NCI-H2029 treated with DMSO at 0.1 percent for 48 hours (cell line): ENCODE data around the gene MLN.
A peak's percentile ranks its signal among the peaks of the same experiment; 100 is the strongest.

Experiments used
- DNase-seq: peaks from one replicate; lab custom pipeline; 2025; lab: John Stamatoyannopoulos, UW

Gene MLN

DNA sequence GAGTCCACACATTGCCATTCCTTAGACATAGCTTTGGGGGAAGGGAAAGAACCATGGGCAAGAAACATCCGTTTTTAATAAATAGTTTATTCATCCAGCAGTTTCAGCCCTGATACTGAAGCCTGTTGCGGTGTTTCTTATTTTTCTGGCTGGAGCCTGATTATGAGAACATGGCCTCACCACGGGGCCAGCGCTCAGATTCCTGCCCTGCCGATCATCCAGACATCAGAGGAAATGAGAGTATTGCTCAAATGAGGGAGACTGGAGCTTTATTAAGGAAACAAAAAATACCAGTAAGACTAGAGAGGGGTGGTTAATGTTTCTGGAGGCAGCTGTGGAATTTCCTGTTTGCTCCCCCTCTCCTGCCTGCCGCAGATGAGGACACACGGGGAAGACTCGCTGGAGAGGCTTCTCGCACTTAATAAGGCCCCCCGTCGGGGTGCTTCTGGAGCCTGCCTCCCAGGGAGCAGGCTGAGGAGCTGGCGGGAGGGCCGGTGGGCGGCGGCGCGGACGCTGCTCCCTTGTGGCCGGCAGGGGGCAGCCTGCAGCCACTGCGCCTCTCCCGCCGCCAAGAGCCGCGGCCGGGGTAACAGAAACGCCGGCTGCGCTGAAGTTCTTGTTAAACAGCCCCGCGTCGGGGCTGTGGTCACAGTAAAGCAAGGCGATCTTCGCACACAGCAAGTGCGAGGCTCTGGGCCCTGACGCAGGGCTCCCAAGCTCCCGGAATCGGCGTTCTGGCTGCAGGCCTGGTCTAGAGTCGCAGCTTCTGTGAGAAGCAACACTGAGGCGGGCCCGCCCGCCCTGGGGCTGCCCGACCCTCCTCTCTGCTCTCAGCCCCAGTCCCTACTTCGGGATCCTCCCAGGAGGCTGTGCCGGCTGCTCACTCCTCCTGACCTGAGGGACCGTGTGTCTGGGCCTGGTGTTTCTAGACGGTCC lies 32.4 kb downstream of the MLN start:
- DNase-seq: no peak

- no peak for DNase-seq
These were observed 33.0 kb downstream of the MLN start for GRCh38 chr6:33770833-33771145.

- no peak for DNase-seq
These were observed 33.5 kb downstream of the MLN start for GRCh38 chr6:33770124-33770832.

GRCh38 chr6:33769248-33769821 lies 34.5 kb downstream of the MLN start:
- DNase-seq: no peak

DNA sequence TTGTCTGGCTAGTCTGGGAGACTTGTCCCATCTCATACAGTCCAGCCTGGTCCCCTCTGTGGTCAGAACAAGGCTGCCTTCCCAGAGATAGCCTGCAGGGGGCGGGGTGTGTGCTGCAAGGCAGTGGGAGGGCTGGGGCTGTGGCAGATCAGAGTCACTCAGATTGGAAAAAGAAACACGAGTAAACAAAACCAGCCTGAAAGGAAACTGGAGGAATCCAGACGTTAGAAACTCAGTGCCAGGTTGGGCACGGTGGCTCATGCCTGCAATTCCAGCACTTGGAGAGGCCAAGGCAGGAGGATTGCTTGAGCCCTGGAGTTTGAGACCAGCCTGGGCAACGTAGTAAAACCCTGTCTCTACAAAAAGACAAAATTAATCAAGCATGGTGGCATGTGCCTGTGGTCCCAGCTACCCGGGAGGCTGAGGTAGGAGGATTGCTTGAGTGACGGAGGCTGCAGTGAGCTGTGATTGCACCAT lies 35.1 kb downstream of the MLN start:
- DNase-seq: peak; percentile 40

GRCh38 chr6:33766921-33767907 lies 36.6 kb downstream of the MLN start:
- no peak for DNase-seq

DNA sequence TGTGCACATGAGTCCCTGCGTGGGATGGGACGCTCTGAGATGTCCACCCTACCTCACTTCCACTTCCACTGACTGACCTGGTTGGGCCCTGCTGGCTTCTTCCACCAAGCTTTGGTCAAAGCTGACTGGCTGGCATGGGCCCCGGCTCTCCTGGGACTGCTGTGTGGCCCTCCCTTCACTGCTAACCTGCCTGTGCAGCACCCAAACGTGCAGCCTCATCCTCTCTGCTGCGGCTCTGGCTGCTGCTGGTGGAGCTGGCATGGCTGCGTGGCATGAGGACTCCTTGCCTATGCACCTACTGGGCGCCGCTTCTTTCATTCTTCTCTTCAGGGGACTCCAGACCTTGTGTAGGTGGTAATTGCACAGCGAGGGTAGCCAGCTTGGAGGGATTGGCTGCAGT lies 38.4 kb downstream of the MLN start:
- no peak for DNase-seq

DNA sequence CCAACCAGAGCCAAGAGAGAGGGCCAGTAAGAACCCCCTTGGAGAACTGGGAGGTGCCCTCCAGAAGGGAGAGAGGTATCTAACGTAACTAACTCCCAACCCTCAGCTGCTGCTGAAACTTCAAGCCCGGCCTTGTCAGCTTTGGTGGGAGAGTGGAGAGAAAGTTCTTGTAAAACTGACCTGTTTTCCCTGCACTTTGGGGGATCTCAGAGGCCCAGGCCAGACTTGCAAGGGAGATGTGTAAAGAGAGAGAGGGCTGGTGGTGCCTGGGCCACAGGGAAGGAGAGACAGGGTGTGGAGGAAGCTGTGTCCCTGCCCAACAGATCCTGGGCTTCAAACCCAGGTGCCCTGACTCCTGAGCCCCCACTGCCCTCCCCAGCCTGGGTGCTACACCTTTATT lies 39.8 kb downstream of the MLN start:
- no peak for DNase-seq

DNA sequence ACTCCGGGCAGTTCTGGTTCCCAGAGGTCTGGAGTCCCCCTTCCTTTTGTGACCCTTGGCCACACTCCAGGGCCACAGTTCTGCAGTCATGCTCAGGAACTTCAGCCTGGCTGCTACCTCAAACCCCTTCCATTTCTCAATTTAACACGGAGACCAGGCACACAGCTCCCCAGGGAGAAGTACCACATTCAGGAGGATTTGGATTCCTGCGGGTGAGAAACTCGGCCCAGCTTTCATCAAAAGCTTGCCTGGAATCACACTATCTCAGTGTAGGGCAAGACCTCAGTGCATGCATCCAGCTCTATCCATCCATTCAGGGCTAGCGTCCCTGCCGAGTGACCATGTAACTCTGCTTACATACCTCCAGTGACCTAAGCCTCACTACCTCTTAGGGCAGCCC lies 40.3 kb downstream of the MLN start:
- DNase-seq: no peak

DNA sequence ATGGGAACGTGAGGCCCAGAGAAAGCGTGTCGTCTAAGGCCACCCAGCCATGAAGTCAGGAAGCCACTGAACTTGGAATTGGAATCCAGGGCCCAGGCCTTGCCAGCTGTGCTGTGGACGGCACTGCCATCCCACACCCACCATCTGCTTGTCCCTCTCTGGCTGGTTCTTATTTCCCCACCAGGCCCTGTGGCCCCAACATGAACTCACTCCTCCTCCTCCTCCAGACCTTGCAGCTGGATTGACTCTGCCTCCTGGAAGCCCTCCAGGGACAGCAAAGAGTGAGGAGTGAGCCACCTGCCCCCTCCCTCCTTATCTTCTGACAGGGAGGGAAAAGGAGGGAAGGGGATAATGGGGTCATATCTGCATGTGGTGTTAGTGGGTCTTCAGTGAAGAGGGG lies 41.1 kb downstream of the MLN start:
- DNase-seq: no peak

DNA sequence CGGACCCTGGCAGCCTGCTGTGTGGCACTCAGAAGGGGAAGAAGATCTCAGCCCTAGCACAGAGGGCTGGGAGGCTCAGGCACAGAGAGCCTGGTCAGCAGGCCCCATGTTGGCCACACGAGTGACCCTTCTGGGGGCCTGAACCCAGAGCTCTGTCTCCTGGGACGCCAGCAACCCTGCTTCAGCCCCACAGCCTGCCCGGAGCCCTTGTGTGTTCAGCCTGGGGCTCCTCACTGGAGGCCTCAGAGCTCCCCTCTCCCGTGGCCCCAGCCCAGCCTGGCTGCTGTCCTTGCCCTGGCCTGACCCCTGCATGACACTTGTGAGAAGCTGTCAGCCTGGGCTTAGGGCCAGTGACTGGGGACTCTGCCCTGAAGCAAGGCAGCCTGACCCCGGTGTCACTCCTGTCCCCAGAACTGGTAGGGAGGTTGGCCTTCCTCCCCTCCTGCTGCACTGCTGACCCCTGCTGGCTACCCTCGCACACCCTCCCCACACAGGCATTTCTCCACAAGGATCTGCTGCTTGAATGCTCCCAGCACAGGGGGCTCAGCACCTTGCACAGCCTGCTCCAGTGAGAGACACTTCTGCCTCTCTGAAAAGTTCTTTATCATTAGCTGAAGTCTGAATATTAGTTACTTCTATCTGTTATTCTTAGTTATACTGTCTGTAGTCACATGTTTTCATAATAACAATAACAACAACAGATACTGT lies 41.7 kb downstream of the MLN start:
- DNase-seq: peak; percentile 56

- DNase-seq: no peak
These were observed 42.3 kb downstream of the MLN start for GRCh38 chr6:33761581-33761921.

DNA sequence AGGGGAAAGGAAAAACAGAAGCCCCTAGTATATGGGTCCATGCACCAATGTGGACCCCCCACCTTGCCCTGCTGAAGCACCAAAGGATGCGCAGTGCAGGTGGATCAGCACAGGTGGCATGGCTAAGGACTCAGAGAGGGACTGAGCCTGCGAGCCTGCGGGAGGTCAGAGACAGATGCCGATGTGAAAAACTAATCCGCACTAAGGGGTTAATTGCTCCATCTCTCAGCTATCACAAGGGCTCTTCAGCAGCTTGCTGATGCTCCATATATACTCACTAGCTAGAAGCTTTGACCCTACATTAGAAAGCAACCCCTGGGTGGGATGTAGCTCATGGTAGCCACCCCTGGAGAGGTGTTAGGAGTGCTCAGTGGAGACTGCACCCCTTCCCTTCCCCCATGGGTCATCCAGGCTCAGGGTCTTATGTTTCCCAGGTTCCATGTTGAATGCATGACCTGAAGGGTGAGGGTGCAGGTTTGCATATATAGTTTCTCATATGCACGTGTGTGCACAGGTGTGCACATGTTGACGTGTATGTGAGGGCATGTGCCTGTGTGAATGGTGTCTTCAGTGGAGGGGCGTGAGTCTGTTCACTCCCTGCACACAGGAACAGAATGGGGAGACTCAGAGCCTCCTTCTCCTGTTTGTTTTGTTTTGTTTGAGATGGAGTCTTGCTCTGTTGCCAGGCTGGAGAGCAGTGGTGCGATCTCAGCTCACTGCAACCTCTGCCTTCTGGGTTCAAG lies 43.7 kb downstream of the MLN start:
- peak; percentile 55 for DNase-seq

DNA sequence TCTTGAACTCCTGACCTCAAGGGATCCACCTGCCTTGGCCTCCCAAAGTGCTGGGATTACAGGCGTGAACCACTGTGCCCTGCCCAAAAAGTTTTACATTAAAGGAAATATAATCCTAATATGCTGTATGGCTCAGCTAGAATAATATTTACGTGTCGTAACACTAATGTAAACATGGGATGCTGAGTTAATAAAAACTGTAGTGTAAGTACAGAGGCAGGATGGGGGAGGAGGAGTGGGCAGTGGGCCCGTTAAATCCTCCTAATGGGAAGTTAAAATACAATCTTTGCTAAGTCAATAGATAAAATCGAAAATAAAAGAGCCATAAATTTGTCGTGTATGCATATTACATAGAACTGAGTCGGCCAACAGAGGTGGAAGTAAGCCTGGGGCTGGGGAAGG lies 45.0 kb downstream of the MLN start:
- no peak for DNase-seq

DNA sequence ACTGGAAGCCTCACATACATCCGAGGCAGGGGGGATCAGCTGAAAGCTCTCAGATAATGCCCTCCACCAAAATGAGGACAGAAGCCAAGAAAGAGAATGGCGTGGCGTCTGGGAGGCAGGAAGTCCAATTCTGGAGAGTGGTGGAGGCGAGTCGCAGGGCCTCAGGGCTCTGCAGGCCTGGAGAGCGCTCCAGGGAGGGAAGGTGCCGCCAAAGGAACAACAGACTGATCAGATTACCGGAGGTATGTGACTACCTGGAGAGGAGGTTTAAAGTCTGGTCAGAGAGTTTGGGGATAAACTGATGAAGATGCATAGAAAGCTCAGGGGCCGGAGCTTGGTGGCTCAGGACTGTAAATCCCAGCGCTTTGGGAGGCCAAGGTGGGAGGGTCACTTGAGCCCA lies 45.9 kb downstream of the MLN start:
- peak; percentile 15 for DNase-seq

- no peak for DNase-seq
These were observed 46.7 kb downstream of the MLN start for GRCh38 chr6:33757113-33757512.

GRCh38 chr6:33756211-33756954 lies 47.4 kb downstream of the MLN start:
- DNase-seq: no peak

DNA sequence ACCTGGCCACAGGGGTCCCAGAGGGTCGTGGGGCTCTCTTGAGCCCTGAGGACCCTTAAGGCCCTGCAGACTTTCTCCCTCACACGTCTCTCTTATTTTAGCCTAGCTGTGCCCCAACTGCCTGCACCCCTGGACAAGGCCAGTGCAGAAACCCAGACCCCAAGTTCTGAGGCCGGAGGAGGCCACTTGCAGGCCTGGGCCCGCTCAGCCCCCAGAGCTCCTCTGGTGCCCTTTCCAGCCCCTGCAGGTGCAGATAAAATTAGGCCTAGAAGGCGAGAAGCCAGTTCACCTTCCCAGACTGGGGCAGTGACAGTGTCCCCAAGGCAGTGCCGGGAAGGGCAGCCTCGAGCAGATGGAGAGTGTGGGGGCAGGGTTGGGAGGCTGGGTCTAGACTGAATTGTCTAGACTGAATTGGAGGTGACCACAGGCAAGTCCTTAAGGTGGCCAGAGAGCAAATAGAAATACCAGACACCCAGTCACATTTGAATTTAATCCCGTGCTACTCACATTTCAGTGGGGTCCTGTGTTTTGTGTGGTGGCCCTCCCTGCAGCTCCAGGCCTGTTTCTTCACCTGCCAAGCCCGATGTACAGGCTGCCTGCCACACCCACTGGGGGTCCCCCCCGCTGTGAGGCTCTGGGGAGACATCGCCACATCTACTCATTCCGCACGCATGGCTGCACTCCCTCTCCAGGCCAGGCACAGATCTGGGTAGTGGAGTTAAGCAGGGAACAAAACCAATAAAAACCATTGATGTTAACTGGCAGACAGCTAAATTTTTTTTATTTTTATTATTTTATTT lies 48.5 kb downstream of the MLN start:
- DNase-seq: peak; percentile 37

DNA sequence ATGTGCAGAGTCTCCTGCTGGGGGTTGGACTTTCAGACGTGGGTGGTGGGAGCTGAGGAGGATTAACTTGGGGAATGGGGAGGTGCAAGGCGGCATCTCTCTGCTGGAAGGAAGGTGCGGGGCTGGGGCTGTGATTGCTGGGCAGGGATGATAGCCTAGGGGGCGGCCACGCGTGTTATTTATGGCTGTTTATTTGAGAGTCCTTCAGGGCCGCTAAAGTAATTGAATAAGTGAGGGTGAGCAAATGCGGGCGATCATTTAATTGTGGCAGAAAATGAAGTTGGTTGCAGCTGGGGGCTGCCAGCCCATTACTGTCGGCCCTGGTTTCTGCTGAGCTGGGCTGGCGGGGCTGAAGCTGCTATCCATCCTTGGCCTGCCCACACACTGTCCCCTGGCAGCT lies 49.6 kb downstream of the MLN start:
- DNase-seq: no peak
